Myocyte (in vitro differentiated cells): ENCODE data around the gene TMEM100. TPM values are rescaled to one million over a fixed set of nuclear protein-coding genes. Genes with fewer than 3 reads are reported as not detected.
A peak's percentile ranks its signal among the peaks of the same experiment; 100 is the strongest.

Experiments
- DNase-seq: peaks from one replicate; pipeline ENCODE4 v3.0.0-alpha.2; 2012; ENCODE audit warnings: low read depth
- total RNA-seq: library from RNA; depleted of rRNA; stranded (reverse); fragments of >200 nt; gene quantifications from 2 replicates; pipeline ENCODE4 v1.2.3, GENCODE V29; 2014

TMEM100 gene
- total RNA-seq, 1 donor from 2014 or later: 3.0 TPM

DNA sequence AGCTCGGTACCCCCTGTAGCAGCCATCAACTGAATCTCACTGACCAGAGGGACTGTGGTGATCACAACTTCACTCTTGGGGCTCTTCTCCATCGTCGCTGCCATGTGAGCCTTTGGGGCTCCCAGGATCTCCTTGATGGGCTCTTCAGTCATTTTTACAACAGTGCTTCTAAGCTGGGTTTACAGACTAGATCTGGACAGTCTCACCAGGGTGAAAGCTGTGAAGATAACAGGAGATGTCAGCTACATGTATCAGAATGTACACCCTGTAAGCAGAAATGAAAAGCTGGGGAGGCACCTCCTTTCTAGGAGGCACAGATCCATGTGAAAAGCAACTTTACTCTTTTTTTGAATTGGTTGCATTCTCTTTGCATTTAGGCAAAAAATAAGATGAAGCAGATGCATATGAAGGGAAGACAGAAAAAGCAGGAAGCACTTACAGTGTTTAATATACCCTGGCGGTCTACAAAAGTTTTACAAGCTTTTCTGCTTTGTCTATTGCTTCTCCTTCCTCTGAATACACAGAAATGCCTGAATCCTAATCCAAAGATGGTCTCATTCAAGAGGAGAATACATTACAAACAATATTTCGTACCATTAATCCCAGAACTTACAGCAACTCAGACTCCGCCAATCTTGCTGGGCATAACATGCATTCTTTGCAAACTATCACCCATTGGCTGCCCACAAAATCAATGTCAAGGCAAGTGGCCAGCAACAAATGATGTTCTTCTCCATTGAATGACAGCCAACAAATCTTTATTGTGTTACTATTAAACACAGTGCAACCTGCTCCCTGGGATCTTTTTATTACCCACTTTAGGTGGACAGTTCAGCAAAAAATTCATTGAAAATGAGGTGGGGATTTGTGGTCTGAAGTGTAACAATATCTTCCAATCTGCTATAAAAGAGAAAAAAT lies 1.5 kb downstream of the TMEM100 start:
- no peak for DNase-seq

DNA sequence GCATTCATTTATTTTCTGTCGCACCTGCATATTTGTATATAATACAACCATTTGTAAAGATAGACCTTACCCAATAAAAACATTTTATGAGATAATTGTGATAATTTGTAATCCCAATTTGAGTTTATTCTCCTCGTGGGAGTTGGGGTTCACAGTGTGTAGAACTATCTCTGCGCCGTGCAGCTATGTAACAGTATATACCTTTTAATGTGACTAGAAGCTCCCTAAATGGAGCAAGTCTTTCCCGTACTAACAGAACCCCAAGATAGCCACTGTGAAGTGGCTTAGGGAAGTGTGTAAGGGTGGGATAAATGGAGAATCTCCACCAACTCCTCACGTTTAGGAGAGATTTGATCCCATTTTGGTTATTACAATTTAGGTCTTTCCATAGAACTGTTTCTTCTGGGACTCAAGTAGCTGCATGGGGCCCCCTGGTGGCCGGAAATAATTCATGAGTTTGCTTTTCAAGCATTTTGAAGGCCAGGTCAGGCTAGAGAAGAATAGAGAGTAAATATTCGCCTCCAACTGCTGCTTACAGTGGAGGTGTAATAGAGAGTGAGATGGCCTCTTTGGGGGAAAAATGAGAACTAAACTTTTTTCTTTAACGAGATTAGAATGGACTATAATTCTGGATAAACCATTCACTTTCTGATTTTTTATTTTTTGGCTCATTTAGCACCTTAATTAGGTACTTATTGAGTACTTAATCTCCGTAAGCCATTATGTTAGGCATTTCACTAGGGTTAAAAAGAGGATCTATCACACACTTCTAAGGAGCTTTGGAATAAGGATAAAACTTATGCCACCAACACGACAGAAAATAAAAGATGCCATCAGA lies 4.5 kb downstream of the TMEM100 start:
- peak; percentile 84 for DNase-seq

DNA sequence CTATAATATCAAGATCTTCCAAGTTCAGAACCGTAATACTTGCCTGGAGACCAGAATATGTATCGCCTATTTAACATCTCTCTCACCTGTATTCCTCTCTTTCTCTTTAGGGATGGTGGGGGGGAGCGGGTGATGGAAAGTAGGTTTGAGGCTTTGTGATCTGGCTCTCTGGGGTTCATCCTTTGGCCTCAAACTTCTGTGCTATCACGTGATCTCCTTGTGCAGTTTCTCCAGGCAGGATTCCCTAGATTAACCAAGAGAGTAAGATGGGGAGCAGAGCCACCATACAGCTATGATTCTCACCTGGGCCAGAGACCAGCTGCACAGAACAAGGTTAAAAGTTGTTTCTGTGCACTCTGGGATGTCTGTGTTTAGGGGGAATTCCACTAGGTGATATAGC lies 5.2 kb downstream of the TMEM100 start:
- DNase-seq: no peak

DNA sequence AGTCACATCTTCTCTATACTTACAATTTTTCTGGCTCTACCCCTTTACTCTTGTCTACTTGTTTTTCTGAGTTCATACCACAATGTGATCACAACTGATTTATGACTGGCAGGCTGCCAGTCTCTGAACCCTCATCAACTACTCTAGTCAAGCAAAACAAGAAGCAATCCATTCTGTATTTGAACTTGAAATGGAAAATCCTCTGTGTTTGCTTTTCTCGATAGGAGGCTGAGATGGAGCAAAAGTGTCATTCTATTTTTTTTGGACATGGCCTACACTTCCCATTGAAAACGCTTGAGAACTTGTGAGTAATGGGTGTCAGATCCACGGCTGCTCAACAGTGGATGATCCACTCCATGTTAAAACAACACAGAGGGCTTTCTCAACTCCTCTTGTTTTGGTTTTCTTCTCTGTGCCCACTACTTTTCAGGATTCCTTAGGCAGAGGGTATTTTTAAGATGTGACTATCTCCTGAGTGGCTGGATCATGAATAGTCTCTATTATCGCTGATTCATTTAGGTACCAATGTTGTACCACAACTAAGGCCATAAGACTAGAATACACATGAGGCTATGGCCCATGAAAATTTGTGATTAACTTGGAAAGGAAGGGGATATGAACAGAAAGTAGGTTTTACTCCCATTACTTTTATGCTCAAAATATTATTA lies 11.7 kb downstream of the TMEM100 start:
- no peak for DNase-seq

DNA sequence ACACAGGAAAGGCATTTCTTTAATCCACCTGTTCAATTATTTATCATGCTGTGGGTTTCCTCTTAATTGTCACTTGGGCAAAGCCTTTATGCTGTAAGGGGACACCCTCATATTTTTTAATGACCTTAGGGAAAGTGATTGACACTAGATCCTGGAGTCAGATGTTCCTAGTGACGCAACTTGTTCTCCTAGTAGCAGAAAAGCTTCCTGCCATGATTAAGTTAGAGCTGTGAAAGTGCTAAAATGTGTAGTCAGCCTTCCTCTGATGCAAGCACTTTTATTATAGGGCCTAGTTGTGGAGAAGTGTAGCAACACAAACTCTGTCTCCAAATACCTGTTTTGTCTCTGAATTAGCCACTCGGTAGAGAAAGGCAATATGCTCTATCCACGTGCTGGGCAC lies 12.3 kb downstream of the TMEM100 start:
- peak; percentile 77 for DNase-seq

DNA sequence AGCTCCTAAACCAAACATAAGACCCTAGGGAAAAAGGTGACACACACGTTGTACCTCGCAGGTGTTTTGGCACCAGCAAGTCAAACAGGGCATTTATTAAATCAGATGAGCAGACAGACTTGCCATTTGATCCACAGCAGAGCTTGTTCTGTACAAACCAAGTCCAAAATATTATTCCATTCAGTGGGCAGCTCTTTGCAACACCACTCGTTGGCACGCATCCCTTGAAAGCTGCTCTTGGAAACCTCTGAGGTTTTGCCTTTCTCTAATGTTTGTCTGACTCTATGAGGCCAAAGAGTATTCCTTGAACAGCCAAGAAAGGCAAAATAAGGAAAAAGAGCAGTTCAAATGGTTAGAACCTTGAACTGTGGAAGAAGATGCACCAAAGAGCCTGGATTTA lies 12.7 kb downstream of the TMEM100 start:
- DNase-seq: no peak

DNA sequence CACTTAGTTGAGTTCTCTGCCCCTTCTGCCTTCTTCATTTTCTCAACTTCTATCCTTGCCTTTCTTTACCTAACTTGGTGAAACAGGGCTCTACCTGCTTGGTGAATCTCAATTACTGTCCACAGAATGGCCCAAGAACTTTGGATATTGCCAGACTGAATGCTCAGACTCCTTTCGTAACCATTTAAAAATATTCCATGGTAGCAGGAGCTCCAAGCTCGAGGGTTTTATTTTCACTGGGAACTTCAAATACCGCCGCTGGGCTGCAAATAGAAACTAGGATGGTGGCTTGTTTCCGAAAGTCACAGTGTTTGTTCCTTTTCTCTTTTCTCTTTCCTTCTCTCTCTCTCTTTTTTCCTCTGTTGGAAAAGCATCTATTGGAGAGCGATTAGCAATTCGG lies 13.2 kb downstream of the TMEM100 start:
- DNase-seq: no peak

DNA sequence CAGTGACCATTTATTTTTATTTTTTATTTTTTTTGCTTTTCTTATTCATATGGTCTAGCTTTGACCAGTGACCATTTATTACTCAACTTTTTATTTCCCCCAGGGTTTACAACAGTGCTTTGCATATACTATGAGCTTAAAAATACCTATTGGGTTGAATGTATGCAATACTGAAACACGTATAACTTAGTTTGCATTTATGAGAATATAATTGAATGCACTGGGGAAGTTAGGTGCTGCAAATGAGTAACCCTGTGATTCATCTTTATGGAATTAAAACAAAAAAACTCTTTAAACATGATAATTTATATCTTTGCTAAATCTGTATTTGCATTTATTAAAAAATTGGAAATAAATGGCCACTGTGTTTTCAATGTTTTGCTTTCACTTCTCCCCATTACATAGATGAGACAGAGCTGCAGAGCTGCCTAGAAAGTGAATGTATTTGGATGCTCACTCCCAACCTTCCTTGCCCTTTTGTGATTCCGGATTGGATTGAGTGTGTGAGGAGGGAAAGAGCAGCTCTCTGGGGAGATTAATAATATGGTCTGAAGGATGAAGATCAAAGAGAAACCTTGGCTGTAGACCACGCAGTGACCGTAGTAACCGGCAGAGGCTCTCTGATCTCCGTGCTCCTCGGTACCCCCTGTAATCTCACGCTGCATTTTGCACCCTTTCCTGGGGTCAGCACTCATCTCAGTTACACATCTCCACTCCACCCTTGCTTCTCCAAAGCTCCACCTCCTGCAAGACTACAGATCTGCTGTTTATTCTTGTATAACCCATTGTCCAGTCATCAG lies 14.3 kb downstream of the TMEM100 start:
- no peak for DNase-seq

DNA sequence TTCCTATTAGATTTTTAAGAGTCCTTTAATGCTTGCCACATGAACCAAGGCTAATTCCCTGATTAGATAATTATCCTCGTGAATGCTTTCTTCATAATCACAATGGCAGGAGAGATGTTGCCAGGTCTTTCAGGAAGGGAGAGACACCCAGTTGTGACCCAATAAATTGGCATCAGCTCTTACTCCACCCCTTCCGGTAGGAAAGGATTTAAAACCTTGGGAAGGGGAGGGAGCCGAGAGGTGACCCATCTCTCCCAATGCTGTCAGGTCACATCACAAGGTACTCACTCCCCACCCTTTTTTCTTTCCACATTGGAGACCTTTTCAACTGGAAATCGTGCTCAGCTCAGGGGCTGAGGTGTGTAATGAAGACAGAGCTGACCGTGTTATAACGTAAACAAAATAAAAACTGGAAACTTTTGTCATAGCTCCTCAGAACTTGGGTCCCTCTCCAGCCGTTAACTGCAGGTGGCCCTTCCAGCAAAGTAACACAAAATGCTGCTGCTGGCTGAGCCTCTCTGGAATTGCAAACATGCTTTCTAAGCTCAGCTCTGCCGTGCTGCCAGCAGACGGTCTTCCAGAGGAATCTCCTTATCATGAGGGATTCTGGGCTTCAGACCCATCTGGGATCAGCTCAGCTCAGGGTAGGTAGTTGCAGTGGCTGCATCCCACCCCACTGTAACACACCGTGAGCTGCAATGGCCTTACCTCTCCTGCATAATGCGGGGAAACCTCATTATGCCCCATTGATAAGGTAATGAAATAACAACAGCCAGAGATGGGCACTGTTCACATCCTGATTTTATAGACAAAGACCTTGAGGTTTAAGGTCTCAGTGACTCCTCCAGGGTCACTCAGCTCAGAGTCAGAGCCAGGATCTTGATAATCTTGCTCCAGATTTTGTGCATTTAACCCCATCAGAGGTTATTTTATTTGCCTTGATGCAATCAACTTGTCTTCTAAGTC lies 15.6 kb downstream of the TMEM100 start:
- DNase-seq: no peak

DNA sequence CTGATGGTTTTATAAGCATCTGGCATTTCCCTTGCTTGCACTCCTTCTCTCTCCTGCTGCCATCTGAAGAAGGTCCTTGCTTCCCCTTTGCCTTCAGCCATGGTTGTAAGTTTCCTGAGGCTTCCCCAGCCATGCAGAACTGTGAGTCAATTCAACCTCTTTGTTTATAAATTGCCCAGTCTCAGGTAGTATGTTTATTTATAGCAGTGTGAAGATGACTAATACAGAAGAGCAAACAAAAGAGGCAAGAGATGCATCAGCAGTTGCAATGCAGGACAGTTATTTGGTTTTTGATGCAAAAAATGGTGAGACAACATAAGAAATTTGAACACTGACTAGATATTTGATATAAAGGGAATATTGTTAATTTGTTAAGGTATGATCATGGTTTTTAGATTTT lies 16.8 kb downstream of the TMEM100 start:
- no peak for DNase-seq

DNA sequence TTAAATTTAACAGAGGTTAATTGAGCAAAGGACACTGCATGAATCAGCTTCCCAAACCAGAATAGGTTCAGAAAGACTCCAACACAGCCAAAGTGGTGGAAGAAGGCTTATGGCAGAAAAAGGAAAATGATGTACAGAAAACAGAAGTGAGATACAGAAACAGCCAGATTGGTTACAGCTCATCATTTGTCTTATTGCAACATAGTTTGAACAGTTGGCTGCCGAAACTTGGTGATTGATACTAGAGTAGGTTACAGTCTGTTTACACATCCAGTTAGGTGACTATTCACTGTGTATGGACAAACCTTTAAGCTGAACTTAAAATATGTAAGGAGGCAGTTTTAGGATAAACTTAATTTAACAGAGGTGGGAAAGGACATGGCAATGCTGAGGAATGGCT lies 18.3 kb downstream of the TMEM100 start:
- DNase-seq: no peak

DNA sequence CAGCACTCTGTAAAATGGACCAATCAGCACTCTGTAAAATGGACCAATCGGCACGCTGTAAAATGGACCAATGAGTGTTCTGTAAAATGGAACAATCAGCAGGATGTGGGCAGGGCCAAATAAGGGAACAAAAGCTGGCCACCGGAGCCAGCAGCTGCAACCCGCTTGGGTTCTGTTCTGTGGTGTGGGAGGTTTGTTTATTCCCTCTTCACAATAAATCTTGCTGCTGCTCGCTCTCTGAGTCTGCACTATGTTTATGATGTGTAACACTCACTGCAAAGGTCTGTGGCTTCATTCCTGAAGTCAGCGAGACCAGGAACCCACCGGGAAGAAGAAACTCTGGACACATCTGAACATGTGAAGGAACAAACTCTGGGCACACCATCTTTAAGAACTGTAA lies 20.5 kb downstream of the TMEM100 start:
- DNase-seq: peak; percentile 24

DNA sequence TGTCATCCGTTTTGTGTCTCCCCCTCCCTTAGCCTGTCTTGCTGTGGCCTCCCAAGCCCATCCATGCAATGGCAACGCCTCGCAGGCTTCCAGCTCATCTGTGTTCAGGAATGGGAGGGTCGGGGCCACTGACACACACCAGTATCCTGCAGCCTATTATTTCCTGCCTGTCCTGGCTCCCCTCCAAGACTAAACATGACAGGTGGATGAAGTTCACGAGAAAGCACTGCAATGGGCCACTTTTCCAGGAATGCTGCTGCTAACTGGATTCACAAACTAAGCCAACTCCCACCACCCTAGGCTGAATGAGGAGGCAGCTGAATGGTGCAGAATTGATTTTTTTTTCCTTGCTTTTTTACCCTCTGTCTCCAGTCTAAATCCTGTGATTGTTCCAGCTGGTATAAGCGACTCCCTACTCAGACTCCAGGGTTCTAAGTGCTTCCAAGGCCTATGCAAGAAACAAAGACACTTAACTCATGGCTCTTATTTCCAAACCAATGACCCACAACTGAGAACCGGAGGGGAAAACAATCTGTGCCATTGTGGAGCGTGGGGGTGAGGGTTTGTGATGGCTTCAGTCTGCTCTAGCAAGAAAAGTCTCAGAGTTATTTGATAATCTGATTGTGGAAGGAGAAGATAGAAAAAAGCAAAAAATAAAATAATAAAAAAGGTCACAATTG lies 23.3 kb downstream of the TMEM100 start:
- peak; percentile 16 for DNase-seq

DNA sequence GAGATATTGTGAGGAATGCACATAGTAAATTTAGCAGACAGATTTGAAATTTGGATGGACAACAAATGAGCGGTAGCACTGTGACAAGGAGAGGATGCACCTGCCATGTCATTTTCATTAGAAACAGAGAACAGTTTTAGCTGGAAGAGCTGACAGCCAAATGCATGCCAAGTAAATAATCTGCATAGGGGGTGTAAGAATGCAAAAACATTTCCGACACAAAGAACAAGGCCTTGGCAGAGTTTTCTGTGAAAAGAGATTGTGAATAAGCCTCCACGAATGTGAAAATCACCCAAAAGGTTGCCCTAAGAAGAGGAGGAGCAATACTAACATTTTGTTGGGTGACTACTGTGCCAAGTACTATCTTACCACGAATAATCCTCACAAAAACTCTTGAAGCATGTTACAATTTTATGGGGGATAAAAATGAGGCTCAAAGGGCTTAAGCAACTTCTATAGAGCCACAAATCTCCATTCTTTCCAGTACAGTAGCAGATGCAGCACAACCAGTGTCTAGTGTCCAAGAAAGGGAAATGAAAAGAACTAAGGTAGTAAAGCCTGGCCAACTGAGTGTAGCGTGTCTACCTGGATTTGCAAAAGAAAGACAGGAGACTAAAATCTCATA lies 28.3 kb downstream of the TMEM100 start:
- DNase-seq: no peak

DNA sequence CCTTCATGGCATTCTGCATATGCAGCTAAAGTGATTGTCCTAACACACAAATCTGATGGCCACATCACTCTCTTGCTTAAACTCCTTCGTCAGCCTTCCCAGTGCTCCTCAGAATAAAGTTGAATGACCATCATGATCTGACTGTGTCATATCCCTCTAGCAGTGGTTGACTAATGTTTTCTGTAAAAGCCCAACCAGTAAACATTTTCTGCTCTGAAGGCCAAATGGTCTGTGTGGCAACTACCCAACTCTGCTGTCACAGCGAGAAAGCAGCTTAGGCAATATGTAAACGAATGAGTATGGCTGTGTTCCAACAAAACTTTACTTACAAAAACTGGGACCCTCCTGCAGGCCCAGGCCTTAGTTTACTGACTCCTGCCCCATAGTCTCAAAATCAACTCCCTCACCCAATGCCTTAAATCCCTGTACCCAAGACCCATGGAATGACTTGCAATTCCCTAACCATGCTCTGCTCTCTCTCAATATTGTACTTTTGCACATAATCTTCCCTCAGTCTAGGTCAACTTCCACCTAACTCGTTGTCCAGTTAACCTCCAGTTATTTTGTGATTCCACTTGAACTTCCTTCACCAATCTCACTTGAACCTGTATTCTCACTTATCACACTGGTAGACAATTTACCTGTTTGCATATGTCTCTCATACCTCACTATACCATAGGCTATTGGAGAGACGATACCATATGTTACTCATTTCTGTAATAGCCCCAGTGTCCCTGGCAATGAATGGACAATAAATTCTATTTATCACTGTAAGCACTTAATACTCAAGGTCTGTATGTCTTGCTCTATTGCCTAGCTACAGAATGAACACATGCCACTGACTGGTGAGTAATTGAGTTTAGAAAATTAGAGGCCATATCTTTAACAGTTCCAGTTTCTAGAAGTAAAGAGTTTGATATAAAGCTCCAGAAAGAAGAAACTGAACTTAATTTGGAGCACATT lies 29.1 kb downstream of the TMEM100 start:
- no peak for DNase-seq

DNA sequence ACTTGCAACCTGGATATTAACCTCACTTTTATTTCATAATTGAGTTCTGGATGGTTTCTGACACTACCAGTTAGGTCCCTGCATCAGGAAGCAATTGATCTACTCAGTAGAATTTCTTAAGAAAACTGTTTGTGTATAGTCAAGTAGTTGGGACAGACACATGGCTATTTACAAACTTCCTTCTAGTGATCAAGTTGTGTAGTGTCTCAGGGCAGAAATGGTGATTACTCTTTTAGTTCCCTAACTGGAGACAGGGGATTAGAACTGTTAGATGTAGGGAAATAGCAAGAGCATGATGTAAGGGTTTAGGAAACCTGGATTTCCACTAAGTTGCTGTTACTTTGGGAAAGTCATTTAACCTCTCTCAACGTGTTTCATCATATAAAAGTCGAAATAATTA lies 30.4 kb downstream of the TMEM100 start:
- DNase-seq: no peak

DNA sequence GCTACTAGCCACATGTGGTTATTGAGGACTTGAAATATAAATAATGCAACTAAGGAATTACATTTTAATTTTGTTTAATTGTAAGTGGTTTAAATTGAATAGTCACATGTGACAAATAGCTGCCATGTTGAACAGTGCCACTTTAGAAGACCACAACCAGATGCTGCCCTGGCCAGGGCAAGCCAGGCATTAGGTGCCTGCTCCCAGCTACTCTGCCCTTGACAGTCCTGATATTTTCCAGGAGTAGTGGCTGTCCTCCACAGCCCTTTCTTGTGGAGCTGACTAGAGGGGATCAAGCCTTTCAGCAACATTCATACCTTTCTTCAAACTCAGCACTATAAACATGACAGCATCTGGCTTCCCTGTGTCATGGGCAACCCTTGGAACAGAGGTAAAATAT lies 31.0 kb downstream of the TMEM100 start:
- peak; percentile 19 for DNase-seq

DNA sequence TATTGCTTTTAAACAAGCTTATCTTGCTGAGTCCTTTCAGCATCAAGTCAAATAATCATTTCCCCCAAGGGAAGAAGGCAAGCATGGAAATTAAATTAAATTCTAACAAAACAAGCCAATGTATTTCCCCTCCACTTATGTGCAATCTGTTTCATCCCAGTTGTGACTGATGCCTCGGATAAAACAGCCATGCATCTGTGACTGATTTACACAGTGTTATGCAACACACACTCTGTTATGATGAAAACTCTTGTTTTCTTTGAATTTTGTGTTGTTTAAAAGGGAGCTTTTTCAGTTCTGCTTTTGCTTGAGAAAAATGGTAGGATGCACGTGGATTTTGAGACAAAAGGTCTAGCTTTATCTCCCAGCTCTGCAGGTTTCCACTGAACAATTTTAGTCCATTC lies 32.6 kb downstream of the TMEM100 start:
- DNase-seq: no peak
